Parathyroid adenoma (tissue), 2 donors: ENCODE measurements around the gene FAM50A.

ENCODE experiments used
- H2AFZ ChIP-seq: fragments of 300-600 bp; sonication (generic); one replicate; pipeline ENCODE4 v1.7.0; 2017; ENCODE audit warnings: antibody characterized with exemption, mild to moderate bottlenecking
- H3K27ac ChIP-seq: fragments of 300-600 bp; sonication (generic); one replicate; pipeline ENCODE4 v1.7.0; 2017
- H3K27me3 ChIP-seq: fragments of 300-600 bp; sonication (generic); one replicate; pipeline ENCODE4 v1.7.0; 2017; ENCODE audit warnings: low read length; ENCODE audit not compliant: control insufficient read depth, insufficient read depth
- H3K36me3 ChIP-seq: fragments of 300-600 bp; sonication (generic); one replicate; pipeline ENCODE4 v1.7.0; 2017; ENCODE audit warnings: low read length; ENCODE audit not compliant: control insufficient read depth, insufficient read depth
- H3K4me1 ChIP-seq: fragments of 300-600 bp; sonication (generic); one replicate; pipeline ENCODE4 v1.7.0; 2017; ENCODE audit warnings: control low read depth
- H3K4me2 ChIP-seq: fragments of 300-600 bp; sonication (generic); one replicate; pipeline ENCODE4 v1.7.0; 2017; ENCODE audit warnings: low read length
- H3K4me3 ChIP-seq: fragments of 300-600 bp; sonication (generic); one replicate; pipeline ENCODE4 v1.7.0; 2017; ENCODE audit warnings: low read depth, low read length
- H3K79me2 ChIP-seq: fragments of 300-600 bp; sonication (generic); one replicate; pipeline ENCODE4 v1.7.0; 2017; ENCODE audit warnings: control low read depth
- H3K9ac ChIP-seq: fragments of 300-600 bp; sonication (generic); one replicate; pipeline ENCODE4 v1.7.0; 2017; ENCODE audit warnings: mild to moderate bottlenecking
- H3K9me3 ChIP-seq: fragments of 300-600 bp; sonication (generic); one replicate; pipeline ENCODE4 v1.7.0; 2017; ENCODE audit warnings: low read length; ENCODE audit not compliant: control insufficient read depth
- CTCF ChIP-seq: fragments of 300-600 bp; sonication (generic); IDR thresholded peaks from one replicate; pipeline ENCODE4 v1.7.0; 2017; ENCODE audit warnings: antibody characterized with exemption, mild to moderate bottlenecking
- donor health status: primary hyperparathyroidism.

FAM50A gene

GRCh38 chrX:154458116-154458953 lies 14.4 kb downstream of the FAM50A start, which contains the start of gene PLXNA3:
Gene PLXNA3, plus strand, starts transcription at chrX:154458281. Its CDS starts 1,903 bp downstream, at chrX:154460184.
- no peaks in the 10 kb centered on the region for H3K36me3 ChIP-seq
- H3K79me2 ChIP-seq = no peaks in the 10 kb centered on the region
- peak within 1 kb of the TSS; percentile 60 for H2AFZ ChIP-seq
- no peaks in the 10 kb centered on the region for H3K9me3 ChIP-seq
- H3K4me2 ChIP-seq = peak within 1 kb of the TSS; percentile 51
- no peaks in the 10 kb centered on the region for H3K4me1 ChIP-seq
- TF ChIP-seq CTCF = no peak
- H3K27ac ChIP-seq = no peak within 1 kb of the TSS
- peak within 1 kb of the TSS; percentile 31 for H3K4me3 ChIP-seq
- no peak within 1 kb of the TSS for H3K9ac ChIP-seq
- H3K27me3 ChIP-seq = no peaks in the 10 kb centered on the region

- Histone ChIP-seq H2AFZ (no peak overlapping the region), H3K9me3 (no peaks in the 10 kb centered on the region), H3K9ac (no peak overlapping the region), H3K27me3 (no peaks in the 10 kb centered on the region), H3K79me2 (no peaks in the 10 kb centered on the region), H3K27ac (no peak overlapping the region), H3K4me3 (peak overlapping the region; percentile 25), H3K36me3 (no peaks in the 10 kb centered on the region), H3K4me1 (no peaks in the 10 kb centered on the region), H3K4me2 (no peak overlapping the region)
- TF ChIP-seq CTCF = no peak
Observed at GRCh38 chrX:154458954-154459778, 15.2 kb downstream of the FAM50A start.

- H3K27ac ChIP-seq = no peak overlapping the region
- no peaks in the 10 kb centered on the region for H3K9me3 ChIP-seq
- no peak overlapping the region for H3K4me2 ChIP-seq
- H3K9ac ChIP-seq = no peak overlapping the region
- no peak overlapping the region for H2AFZ ChIP-seq
- H3K27me3 ChIP-seq = no peaks in the 10 kb centered on the region
- TF ChIP-seq CTCF = no peak
- no peak overlapping the region for H3K4me3 ChIP-seq
- H3K4me1 ChIP-seq = no peaks in the 10 kb centered on the region
- H3K79me2 ChIP-seq = no peaks in the 10 kb centered on the region
- no peaks in the 10 kb centered on the region for H3K36me3 ChIP-seq
Observed at GRCh38 chrX:154459832-154460231, 15.9 kb downstream of the FAM50A start.

- Histone ChIP-seq H2AFZ (no peak overlapping the region), H3K36me3 (no peaks in the 10 kb centered on the region), H3K79me2 (no peaks in the 10 kb centered on the region), H3K4me1 (no peaks in the 10 kb centered on the region), H3K9ac (no peak overlapping the region), H3K9me3 (no peaks in the 10 kb centered on the region), H3K27me3 (no peaks in the 10 kb centered on the region), H3K4me3 (no peak overlapping the region), H3K4me2 (no peak overlapping the region), H3K27ac (no peak overlapping the region)
- TF ChIP-seq CTCF = no peak
Observed at GRCh38 chrX:154460326-154460725, 16.4 kb downstream of the FAM50A start.
